Activated T-helper 1 cell treated with anti-CD3 and anti-CD28 coated beads, Interleukin-12 subunit alpha, Interleukin-12 subunit beta, Interleukin-2, Interleukin-4 antibody, amounts not matched to agents 30 ng/mL and 10 ng/mL and 1 ng/mL, durations not matched to agents 14 hours and 24 hours and 36 hours (primary cell): ENCODE data around the gene DYNC1I1. TPM values are rescaled to one million over a fixed set of nuclear protein-coding genes. Genes with fewer than 3 reads are reported as not detected.

Experiments
- DNase-seq: peaks from one replicate; pipeline ENCODE4 v3.0.0; 2021; ENCODE audit warnings: low spot score
- H3K27ac Mint-ChIP-seq: one replicate; pipeline ENCODE4 v1.8.0; 2021; ENCODE audit warnings: mild to moderate bottlenecking, mixed read lengths
- H3K27me3 Mint-ChIP-seq: one replicate; pipeline ENCODE4 v1.8.0; 2022; ENCODE audit warnings: mild to moderate bottlenecking, moderate library complexity, mixed read lengths; ENCODE audit not compliant: insufficient read depth
- H3K36me3 Mint-ChIP-seq: one replicate; pipeline ENCODE4 v1.8.0; 2021; ENCODE audit warnings: low read depth, mixed read lengths
- H3K4me1 Mint-ChIP-seq: one replicate; pipeline ENCODE4 v1.8.0; 2021; ENCODE audit warnings: low read depth, mixed read lengths
- H3K4me3 Mint-ChIP-seq: one replicate; pipeline ENCODE4 v1.8.0; 2021; ENCODE audit warnings: mild to moderate bottlenecking, moderate library complexity, mixed read lengths
- H3K9me3 Mint-ChIP-seq: one replicate; pipeline ENCODE4 v1.8.0; 2021; ENCODE audit warnings: mixed read lengths
- intact Hi-C: fragments of 100-400 bp; cut with micrococcal nuclease; formaldehyde crosslinking; loops from one replicate; pipeline ENCODE4 v1.15.1; 2024
- total RNA-seq: library from RNA; stranded (reverse); gene quantifications from 2 replicates; pipeline ENCODE4 v1.2.3, GENCODE V29; 2022

DYNC1I1 gene
- total RNA-seq, 1 donor from 2014 or later, result not detected

GRCh38 chr7:95878677-95879076 is 106.3 kb downstream of the DYNC1I1 start:
- no peaks in the 10 kb centered on the region for H3K9me3 Mint-ChIP-seq
- H3K36me3 Mint-ChIP-seq, result no peaks in the 10 kb centered on the region
- H3K4me1 Mint-ChIP-seq, result no peaks in the 10 kb centered on the region
- no peak overlapping the region for H3K27ac Mint-ChIP-seq
- H3K27me3 Mint-ChIP-seq, result no peaks in the 10 kb centered on the region
- no peak overlapping the region for H3K4me3 Mint-ChIP-seq
- intact Hi-C loops, result no loop called here
- DNase-seq, result no peak

- H3K4me3 Mint-ChIP-seq, result no peak overlapping the region
- intact Hi-C loops, result no loop called here
- no peaks in the 10 kb centered on the region for H3K9me3 Mint-ChIP-seq
- H3K4me1 Mint-ChIP-seq, result no peaks in the 10 kb centered on the region
- no peak overlapping the region for H3K27ac Mint-ChIP-seq
- no peaks in the 10 kb centered on the region for H3K27me3 Mint-ChIP-seq
- H3K36me3 Mint-ChIP-seq, result no peaks in the 10 kb centered on the region
- DNase-seq, result no peak
Observed at GRCh38 chr7:95881597-95881996, 109.2 kb downstream of the DYNC1I1 start.

GRCh38 chr7:95883217-95883616 is 110.9 kb downstream of the DYNC1I1 start:
- H3K9me3 Mint-ChIP-seq, result no peaks in the 10 kb centered on the region
- H3K36me3 Mint-ChIP-seq, result no peaks in the 10 kb centered on the region
- no peak overlapping the region for H3K27ac Mint-ChIP-seq
- no peak for DNase-seq
- intact Hi-C loops, result no loop called here
- H3K27me3 Mint-ChIP-seq, result no peaks in the 10 kb centered on the region
- H3K4me1 Mint-ChIP-seq, result no peaks in the 10 kb centered on the region
- no peak overlapping the region for H3K4me3 Mint-ChIP-seq

DNA sequence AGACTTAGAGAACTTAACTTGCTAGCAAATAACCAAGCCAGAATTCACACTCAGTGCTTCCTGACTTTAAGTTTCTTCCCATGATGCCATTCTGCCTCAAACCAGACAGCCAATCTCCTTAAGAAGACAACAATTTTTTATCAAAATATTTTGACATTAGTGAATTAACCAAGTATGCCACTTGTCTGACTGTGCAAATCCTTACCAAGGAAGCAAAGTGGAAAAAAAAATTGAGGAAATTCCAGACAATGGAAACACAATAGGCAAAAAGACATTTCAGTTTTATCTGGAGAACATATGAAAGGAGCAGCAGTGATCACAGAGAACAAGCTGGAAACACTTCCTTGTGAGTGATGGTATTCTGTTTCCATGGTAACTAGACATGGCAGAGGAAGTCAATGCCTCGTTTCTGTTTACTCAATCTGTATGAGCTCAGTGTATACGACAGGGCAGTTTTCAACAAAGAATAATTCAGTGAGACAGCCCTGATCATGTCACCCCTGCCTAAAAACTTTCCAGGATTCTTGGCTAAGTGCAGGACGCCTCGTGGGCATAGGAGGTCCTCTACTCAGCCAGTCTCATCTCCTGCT is 114.2 kb downstream of the DYNC1I1 start:
- DNase-seq, result no peak
- H3K27ac Mint-ChIP-seq, result no peak overlapping the region
- H3K9me3 Mint-ChIP-seq, result no peaks in the 10 kb centered on the region
- no peak overlapping the region for H3K4me3 Mint-ChIP-seq
- intact Hi-C loops, result no loop called here
- no peaks in the 10 kb centered on the region for H3K27me3 Mint-ChIP-seq
- no peaks in the 10 kb centered on the region for H3K36me3 Mint-ChIP-seq
- no peaks in the 10 kb centered on the region for H3K4me1 Mint-ChIP-seq

GRCh38 chr7:95893484-95893883 is 121.1 kb downstream of the DYNC1I1 start:
- no peaks in the 10 kb centered on the region for H3K36me3 Mint-ChIP-seq
- DNase-seq, result no peak
- H3K27me3 Mint-ChIP-seq, result no peaks in the 10 kb centered on the region
- no peak overlapping the region for H3K27ac Mint-ChIP-seq
- intact Hi-C loops, result no loop called here
- no peaks in the 10 kb centered on the region for H3K4me1 Mint-ChIP-seq
- no peak overlapping the region for H3K4me3 Mint-ChIP-seq
- no peaks in the 10 kb centered on the region for H3K9me3 Mint-ChIP-seq

- DNase-seq, result no peak
- Mint-ChIP-seq H3K9me3 (no peaks in the 10 kb centered on the region), H3K4me1 (no peaks in the 10 kb centered on the region), H3K36me3 (no peaks in the 10 kb centered on the region), H3K27ac (no peak overlapping the region), H3K27me3 (peaks cover 5% of the 10 kb centered on the region), H3K4me3 (no peak overlapping the region)
- intact Hi-C loops, result no loop called here
Observed at GRCh38 chr7:95897557-95898251, 125.3 kb downstream of the DYNC1I1 start.

- H3K4me1 Mint-ChIP-seq, result no peaks in the 10 kb centered on the region
- intact Hi-C loops, result no loop called here
- H3K4me3 Mint-ChIP-seq, result no peak overlapping the region
- DNase-seq, result no peak
- H3K27me3 Mint-ChIP-seq, result peaks cover 5% of the 10 kb centered on the region
- no peaks in the 10 kb centered on the region for H3K36me3 Mint-ChIP-seq
- no peaks in the 10 kb centered on the region for H3K9me3 Mint-ChIP-seq
- H3K27ac Mint-ChIP-seq, result no peak overlapping the region
Observed at GRCh38 chr7:95899919-95900513, 127.7 kb downstream of the DYNC1I1 start.

DNA sequence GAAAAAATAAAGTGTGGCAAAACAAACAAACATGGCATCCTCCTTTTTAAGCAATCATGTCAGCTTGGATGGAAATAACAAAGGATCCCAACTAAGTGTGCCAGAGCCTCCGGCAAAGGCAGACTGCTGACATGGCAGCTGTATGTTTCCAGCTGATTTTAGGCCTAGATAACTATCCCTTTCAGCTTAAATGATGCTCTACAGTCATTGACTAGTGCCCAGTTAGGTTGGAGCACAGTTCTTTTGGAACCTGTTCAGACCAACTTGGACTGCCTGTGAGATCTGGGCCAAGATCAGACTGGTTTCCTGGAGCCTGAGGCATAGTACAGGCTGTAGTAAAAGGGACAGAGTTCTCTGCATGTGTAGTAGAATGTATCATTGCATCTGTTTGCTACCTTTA is 128.7 kb downstream of the DYNC1I1 start:
- Mint-ChIP-seq H3K9me3 (no peaks in the 10 kb centered on the region), H3K4me1 (no peaks in the 10 kb centered on the region), H3K36me3 (no peaks in the 10 kb centered on the region), H3K27ac (no peak overlapping the region), H3K27me3 (peaks cover 5% of the 10 kb centered on the region), H3K4me3 (no peak overlapping the region)
- intact Hi-C loops, result no loop called here
- no peak for DNase-seq

GRCh38 chr7:95904099-95904498 is 131.7 kb downstream of the DYNC1I1 start:
- Mint-ChIP-seq H3K27ac (no peak overlapping the region), H3K9me3 (no peaks in the 10 kb centered on the region), H3K4me1 (no peaks in the 10 kb centered on the region), H3K4me3 (no peak overlapping the region), H3K36me3 (no peaks in the 10 kb centered on the region), H3K27me3 (peaks cover 5% of the 10 kb centered on the region)
- intact Hi-C loops, result no loop called here
- no peak for DNase-seq

DNA sequence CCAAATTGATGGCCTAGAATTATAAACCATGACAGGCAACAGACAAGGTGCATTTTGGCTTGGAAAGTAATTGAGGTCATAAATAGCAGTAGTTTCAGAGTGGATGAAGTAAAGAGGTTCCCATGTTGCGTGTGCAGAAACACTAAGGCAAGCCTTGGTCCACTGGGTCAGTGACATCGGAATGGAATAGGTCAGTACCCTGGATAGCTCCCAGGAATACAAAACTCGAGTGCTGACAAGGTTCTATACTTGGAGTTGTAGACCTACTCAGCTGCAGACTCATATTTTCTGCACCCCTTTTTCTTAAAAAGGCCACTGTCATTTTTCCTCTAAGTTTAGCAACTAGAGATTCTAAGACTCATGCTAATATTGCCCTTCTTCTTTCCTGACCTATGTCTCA is 132.8 kb downstream of the DYNC1I1 start:
- H3K36me3 Mint-ChIP-seq, result no peaks in the 10 kb centered on the region

DNA sequence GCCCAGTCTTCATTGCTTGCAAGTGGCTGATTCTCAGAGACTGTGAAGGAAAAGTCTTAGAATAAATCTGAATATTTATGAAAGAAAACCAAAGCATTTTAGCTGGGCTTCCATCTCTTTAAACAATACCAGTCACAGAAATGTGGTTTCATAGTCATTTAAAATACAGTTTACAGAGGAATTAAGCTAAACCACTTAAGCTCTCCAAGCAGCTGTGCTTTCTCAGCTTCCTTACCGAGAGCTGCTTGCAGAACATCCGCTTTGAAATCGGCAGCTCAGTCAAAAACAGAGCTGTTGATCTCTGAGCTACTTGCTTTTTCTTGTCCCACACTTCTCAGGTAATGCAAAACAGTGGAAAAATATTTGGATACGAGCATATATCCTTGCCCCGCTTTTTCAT is 134.5 kb downstream of the DYNC1I1 start:
- Mint-ChIP-seq H3K27ac (no peak overlapping the region), H3K9me3 (no peaks in the 10 kb centered on the region), H3K27me3 (peaks cover 5% of the 10 kb centered on the region), H3K4me1 (no peaks in the 10 kb centered on the region), H3K36me3 (no peaks in the 10 kb centered on the region), H3K4me3 (no peak overlapping the region)
- intact Hi-C loops, result no loop called here
- no peak for DNase-seq

More for the DNA sequence above, 132.8 kb downstream of the DYNC1I1 start:
- DNase-seq, result no peak
- no peak overlapping the region for H3K4me3 Mint-ChIP-seq
- intact Hi-C loops, result no loop called here
- no peaks in the 10 kb centered on the region for H3K9me3 Mint-ChIP-seq
- no peak overlapping the region for H3K27ac Mint-ChIP-seq
- H3K27me3 Mint-ChIP-seq, result peaks cover 7% of the 10 kb centered on the region
- H3K4me1 Mint-ChIP-seq, result no peaks in the 10 kb centered on the region

DNA sequence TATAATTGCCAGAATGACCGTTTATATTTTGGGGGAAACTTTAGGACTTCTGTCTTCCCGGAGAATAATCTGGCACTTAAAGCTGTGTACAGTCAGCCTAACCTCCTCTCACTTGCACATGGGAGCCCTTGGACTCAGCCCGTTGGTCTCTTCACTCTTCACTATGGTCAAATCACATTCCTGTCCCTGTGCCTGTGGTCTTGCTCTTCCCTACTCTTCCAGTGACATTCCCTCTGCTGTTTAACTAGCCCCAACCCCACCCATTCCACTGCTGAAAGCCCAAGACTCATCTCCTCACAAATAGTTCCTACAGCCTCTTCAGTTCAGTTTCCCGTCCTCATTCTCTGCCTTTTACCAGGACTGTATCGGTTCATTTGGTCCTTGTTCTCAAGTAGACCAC is 135.0 kb downstream of the DYNC1I1 start:
- H3K4me3 Mint-ChIP-seq, result no peak overlapping the region
- H3K27ac Mint-ChIP-seq, result no peak overlapping the region
- H3K9me3 Mint-ChIP-seq, result no peaks in the 10 kb centered on the region
- no peak for DNase-seq
- H3K4me1 Mint-ChIP-seq, result no peaks in the 10 kb centered on the region
- intact Hi-C loops, result no loop called here
- peaks cover 8% of the 10 kb centered on the region for H3K27me3 Mint-ChIP-seq
- H3K36me3 Mint-ChIP-seq, result no peaks in the 10 kb centered on the region

GRCh38 chr7:95908499-95908898 is 136.1 kb downstream of the DYNC1I1 start:
- Mint-ChIP-seq H3K9me3 (no peaks in the 10 kb centered on the region), H3K4me1 (no peaks in the 10 kb centered on the region), H3K27ac (no peak overlapping the region), H3K27me3 (peaks cover 10% of the 10 kb centered on the region), H3K36me3 (no peaks in the 10 kb centered on the region), H3K4me3 (no peak overlapping the region)
- DNase-seq, result no peak
- intact Hi-C loops, result no loop called here
